HFF-Myc (cell line): ENCODE results near the gene CALU.

Experiments used
- DNase-seq: peaks from one replicate; pipeline ENCODE4 v3.0.0-alpha.2; 2011; ENCODE audit warnings: low read depth; ENCODE audit errors: extremely low read depth
- H3K4me3 ChIP-seq: replicated peaks from 2 replicates; pipeline ENCODE4 v1.5.1; 2011; ENCODE audit warnings: low read depth, mild to moderate bottlenecking, control low read depth, low read length
- TF ChIP-seq, protein P1 (sequence below): IDR thresholded peaks from 2 replicates; pipeline ENCODE4 v1.5.1; 2012; ENCODE audit warnings: mild to moderate bottlenecking, low read depth, low read length, control low read depth; ENCODE audit errors: missing control alignments

CALU gene

DNA sequence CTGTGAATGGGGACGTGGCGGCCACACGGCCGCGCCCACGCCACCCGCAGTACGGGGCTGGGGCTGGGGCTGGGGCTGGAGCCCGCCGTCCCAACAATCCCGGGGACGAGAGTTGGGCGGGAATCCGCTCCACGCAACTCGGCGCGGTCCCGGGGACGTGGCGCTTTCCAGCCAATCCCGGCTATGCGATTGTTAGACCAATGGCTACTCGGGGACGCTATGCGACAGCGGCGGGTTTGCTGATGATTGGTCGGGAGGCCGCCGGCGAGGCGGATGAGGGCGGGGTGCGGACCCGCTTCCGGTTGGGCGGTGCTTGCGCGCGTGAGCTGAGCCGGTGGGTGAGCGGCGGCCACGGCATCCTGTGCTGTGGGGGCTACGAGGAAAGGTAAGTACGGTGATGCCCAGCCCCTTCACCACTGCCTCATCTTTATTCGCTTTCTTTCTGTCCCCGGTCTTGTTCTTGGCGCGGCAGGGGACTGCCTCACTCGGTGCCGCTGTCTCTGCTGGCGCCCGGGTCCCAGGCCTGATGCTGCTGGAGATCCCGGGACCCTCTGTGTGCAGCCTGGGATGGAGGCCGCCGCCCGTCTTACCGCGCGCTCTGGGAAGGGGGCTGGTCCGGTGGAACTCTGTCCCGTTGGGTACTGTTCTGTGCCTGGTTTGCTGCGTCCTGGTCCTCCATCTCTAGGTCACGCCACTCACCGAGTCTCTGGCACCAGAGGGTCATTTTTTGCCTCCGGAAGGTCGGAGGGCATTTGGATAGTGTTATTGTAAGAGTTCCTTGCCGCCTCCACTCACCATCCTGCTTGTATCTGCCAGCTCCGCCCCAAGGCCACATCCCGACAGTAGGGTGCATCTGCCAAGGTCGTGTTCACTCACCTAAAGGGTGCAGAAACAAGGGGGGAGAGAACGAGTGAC lies at the start of gene CALU:
CALU (plus strand) TSS at position 312 of the 915 bp plus-strand sequence. CDS start 9,225 bp downstream, outside the sequence.
- H3K4me3 ChIP-seq: peak within 1 kb of the TSS; percentile 94
- DNase-seq: peak; percentile 89
- TF ChIP-seq, protein P1, sequence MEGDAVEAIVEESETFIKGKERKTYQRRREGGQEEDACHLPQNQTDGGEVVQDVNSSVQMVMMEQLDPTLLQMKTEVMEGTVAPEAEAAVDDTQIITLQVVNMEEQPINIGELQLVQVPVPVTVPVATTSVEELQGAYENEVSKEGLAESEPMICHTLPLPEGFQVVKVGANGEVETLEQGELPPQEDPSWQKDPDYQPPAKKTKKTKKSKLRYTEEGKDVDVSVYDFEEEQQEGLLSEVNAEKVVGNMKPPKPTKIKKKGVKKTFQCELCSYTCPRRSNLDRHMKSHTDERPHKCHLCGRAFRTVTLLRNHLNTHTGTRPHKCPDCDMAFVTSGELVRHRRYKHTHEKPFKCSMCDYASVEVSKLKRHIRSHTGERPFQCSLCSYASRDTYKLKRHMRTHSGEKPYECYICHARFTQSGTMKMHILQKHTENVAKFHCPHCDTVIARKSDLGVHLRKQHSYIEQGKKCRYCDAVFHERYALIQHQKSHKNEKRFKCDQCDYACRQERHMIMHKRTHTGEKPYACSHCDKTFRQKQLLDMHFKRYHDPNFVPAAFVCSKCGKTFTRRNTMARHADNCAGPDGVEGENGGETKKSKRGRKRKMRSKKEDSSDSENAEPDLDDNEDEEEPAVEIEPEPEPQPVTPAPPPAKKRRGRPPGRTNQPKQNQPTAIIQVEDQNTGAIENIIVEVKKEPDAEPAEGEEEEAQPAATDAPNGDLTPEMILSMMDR: no peak

DNA sequence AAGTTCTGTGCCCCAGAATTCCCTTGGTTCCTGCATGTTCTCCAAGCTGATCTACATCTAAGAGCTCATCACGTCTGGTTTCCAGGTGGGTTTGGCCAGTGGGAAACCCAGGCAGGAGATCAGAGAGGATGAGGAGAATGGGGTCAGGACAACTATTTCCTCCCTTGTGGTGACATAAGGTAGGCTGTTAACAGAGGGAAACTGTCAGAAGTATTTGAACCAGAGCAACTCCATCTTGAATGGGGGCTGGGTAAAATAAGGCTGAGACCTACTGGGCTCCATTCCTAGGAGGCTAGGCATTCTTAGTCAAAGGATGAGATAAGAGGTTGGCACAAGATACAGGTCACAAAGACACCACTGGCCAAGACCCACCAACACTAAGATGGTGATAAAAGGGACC lies 47.9 kb upstream of the CALU start:
- TF ChIP-seq, protein P1: no peak
- no peak for DNase-seq

DNA sequence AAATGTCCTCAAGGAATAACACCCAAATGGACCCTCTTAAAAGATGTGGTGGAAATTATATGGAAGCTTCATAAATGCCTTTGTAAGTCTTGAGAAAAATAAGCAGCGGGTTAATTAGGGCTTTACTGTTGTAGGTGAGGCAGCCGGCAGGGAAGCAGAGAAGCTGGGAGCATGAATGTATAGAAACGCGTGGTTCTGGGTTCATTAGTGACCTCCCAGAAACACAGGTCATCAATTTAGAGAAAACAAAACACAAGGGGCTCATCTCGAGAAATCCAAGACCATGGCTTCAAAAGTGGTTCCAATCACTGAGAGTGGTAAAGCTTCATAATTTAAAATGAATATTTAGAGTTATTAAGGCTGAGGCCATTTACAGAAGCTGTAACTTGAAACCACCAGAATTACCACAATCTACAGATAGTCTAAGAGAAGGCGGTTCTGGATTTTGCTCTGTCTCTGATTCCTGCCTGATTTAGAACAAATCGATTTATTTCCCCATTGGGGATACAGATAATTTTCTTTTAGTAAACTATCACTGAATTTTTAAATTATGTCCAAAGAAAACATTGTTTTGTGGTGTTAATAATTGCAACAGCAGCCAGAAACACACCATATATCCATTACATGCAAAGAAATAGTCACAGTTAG lies 46.4 kb upstream of the CALU start:
- TF ChIP-seq, protein P1: no peak
- no peak for DNase-seq
- H3K4me3 ChIP-seq: no peak overlapping the region

More for the DNA sequence above, 47.9 kb upstream of the CALU start:
- no peak overlapping the region for H3K4me3 ChIP-seq

- H3K4me3 ChIP-seq: no peak overlapping the region
- no peak for DNase-seq
- TF ChIP-seq, protein P1: no peak
Measured at GRCh38 chr7:128693373-128694015, 45.7 kb upstream of the CALU start.

GRCh38 chr7:128694738-128695137 lies 44.4 kb upstream of the CALU start:
- no peak overlapping the region for H3K4me3 ChIP-seq
- TF ChIP-seq, protein P1: no peak
- DNase-seq: no peak

DNA sequence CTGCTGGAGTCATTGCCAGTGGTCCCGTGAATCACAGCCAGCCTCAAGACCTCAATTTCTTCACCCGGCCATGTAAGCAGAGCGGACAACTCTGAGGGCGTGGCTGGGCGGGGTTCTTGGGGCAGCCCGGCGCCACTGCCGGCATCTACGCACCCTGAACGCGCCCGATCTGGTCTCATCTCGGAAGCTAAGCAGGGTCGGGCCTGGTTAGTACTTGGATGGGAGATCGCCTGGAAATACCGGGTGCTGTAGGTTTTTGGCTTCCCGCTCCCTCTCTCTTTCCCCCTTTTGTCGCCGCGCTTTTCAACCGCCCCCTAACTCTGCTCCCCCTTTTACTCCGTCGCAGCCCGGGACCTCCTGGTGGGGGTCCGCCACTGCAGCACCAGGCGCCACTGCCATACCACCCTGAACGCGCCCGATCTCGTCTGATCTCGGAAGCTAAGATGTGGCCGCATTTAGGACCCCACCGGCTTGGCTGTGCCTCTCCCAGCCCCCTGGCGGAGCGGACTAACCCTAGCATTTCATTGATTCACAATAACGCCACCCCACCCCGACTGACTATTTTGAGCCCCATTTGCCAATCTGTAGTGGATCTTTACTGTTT lies 41.8 kb upstream of the CALU start:
- TF ChIP-seq, protein P1: peak; percentile 38
- DNase-seq: peak; percentile 38
- peak overlapping the region; percentile 47 for H3K4me3 ChIP-seq
